T-helper 2 cell treated with Interferon-gamma antibody and Interleukin-4, amounts not matched to agents 100 ng/mL and 5 ng/mL, for 36 hours (primary cell): ENCODE measurements around the gene PHF19. TPM values are rescaled to one million over a fixed set of nuclear protein-coding genes. Genes with fewer than 3 reads are reported as not detected.

Experiments
- intact Hi-C: fragments of 100-400 bp; cut with micrococcal nuclease; formaldehyde crosslinking; loops from one replicate; pipeline ENCODE4 v1.15.1; 2023
- total RNA-seq: library from RNA; stranded (reverse); gene quantifications from 2 replicates; pipeline ENCODE4 v1.2.3, GENCODE V29; 2022

PHF19 gene
- total RNA-seq, 1 donor from 2014 or later: 354 TPM

DNA sequence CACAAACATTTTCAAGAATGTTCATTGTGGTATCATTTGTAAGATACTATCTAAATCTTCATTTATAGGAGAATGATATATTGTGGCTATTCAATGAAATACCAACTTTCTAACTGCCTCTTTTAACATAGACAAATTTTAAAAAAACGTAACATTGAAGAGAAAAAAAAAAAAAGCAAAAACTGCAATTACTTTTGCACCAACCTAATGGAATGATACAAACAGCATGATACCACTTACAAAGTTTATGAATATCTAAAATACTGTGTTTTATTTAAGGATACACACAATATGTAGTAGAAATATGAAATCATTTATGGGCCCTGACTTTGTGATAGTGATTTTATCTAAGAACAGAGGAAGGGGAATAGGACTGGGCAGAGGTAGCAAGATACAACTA, 58.4 kb downstream of the PHF19 start:
- intact Hi-C loops: loop anchor here (2.0 kb wide), 1 partner anchor 26 kb away; the partner anchor contains the start of gene FBXW2

DNA sequence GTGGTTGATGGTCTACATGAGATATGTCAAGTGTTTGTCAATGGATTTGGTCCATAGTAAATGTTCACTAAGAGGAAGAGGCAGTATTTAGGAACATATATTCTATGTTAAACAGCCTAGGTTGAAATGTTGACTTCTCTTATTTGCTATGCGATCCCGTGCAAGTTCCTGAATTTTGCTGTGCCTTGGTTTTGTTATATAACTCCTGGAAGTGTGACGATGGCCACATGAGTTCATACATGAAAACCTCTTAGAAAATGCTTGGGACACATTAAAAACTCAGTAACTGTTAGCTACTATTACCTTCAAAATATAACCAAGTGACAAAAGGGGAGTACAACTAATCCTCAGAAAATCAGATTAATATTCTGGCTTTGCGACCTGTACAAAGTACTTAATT, 61.9 kb downstream of the PHF19 start:
- intact Hi-C loops: no loop called here

GRCh38 chr9:120808931-120809330, 68.1 kb downstream of the PHF19 start:
- intact Hi-C loops: no loop called here

GRCh38 chr9:120807607-120808379, 69.2 kb downstream of the PHF19 start:
- intact Hi-C loops: no loop called here

Other genes starting within 250 kb of the PHF19 start
- gene MEGF9, start 162.7 kb downstream of the PHF19 start, total RNA-seq: 8.7 TPM in 2 replicates
- gene FBXW2, start 83.8 kb downstream of the PHF19 start, total RNA-seq: 90.4 and 90.8 TPM in 2 replicates
- gene PSMD5, start 34.3 kb downstream of the PHF19 start, total RNA-seq: 49.9 and 54.0 TPM in 2 replicates
- 78.8 and 82.3 TPM in 2 replicates for gene TRAF1, start 49.6 kb upstream of the PHF19 start, total RNA-seq
- gene C5, start 173.1 kb upstream of the PHF19 start, total RNA-seq: 1.5 and 2.5 TPM in 2 replicates
- gene CNTRL, start 197.8 kb upstream of the PHF19 start, total RNA-seq: 85.8 and 86.2 TPM in 2 replicates